GM20431 (cell line): Measurements from ENCODE around the gene BMAL1.

Experiments used
- in situ Hi-C: fragments of 300-500 bp; cut with MseI, MboI; formaldehyde crosslinking; loops from one replicate; pipeline ENCODE4 v1.15.0; 2020; ENCODE audit warnings: low sequenced_read_pairs; ENCODE audit not compliant: unreplicated experiment

BMAL1 gene

DNA sequence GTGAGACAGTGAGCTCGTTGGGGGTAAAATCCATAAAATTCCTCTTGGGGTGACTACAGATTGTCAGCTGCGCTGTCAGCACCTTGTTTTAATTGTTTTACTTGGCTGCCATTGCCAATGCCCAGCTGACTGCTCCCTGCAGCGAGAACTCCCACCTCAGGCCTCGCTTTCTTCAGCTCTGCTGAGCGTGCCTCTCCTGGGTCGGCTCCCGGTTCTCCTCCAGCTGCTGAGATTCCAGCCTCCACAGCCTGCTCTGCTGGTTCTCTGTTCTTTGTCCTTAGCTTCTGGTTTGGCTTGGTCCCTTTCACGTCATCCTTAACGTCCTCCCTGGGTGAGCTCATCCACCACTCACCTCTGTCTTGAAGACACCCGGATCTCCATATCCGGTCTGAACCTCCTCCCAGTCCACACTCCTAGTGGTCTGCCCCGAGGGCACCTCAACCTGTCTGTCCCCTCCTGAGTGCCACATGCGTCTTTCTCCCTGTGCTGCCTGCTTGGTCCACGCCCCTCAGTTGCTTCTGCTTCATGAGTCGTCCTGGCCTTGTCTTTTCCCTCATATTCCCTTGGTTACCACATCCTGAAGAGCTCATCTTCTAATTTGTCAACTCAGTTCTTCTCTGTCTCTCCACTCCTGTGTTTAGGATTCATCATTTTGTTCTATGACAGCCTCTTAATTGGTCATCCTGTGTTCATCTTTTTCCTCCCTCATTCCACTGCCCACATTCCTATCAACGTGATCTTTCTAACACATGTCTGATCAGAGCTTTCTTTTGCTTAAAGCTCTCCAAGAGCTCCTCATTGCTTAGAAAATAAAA, 35.6 kb downstream of the BMAL1 start:
- in situ Hi-C loops = no loop called here

GRCh38 chr11:13314676-13315394, 37.2 kb downstream of the BMAL1 start:
- in situ Hi-C loops = no loop called here

GRCh38 chr11:13315517-13316432, 38.2 kb downstream of the BMAL1 start:
- in situ Hi-C loops = no loop called here

- in situ Hi-C loops = no loop called here
Measured at GRCh38 chr11:13316528-13316961, 39.0 kb downstream of the BMAL1 start.

DNA sequence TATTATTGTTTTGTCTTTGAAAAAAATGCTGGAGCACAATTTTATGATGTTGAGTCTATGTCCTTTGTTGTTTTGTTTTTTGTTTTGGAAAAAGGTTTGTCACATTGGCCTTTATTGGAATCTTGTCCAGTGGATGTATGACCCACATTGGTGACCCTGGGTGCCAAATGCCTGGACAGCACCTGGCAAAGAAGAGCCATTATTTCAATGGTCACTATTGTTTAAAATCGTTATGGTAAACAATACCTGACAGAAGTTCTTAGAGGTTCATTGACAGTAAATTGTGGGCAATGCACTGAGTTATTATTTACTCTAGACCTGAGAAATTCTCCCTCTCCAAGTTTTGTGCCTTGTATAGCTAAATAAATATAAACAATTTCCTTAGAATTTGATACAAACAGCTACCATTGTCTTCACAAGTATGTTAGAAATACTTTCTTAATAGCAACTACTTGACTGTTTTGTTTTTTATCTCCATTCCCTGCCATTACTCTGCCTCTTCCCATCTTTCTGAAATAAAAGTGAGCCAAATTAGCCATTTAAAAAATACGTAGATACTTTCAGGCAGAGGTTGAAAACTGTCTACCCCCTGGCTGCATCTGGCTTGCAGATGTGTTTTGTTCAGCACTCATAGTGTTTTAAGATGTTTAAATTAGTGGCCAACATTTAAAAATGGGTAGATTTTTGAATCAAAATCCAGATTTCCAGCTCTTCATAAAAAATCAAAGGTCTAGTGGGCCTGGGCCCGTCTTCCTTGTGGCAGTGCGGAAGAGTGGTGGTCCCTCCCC, 39.9 kb downstream of the BMAL1 start:
- in situ Hi-C loops = no loop called here

DNA sequence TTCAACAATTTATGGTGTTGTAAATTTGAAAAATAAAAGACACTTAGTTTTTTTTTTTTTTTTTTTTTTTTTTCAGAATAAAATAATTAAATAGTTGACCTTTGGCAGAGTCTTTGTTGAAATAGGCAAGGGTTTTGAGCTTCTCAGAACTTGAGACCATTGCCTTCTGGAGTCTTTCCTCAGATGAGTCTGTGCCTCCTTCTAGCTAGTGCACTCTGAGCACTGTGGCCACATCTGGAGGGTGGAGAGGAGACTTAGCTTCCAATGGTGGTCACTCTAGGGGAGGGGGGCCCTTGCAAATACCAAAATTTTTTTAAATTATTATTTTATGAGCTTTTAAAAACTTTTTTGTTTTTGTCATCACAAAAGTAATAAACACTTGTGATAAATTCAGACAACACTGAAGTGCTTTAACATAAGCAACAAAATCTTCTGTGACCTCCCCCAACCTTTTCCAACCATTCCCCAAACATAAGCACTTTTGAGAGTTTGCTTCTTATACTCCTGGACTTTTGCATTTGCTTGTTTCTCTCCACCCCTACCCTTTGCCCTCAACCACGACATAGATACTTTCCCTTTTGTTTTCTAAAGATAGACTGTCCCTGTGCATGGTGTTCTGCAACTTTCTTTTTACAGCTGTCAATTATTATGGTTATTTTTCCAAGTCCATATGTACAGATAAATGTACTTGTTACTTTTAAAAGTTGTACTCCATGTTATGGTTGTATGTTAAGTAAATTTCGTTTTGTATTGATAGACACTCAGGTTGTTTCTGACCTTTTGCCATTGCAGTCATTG, 41.1 kb downstream of the BMAL1 start:
- in situ Hi-C loops = no loop called here

DNA sequence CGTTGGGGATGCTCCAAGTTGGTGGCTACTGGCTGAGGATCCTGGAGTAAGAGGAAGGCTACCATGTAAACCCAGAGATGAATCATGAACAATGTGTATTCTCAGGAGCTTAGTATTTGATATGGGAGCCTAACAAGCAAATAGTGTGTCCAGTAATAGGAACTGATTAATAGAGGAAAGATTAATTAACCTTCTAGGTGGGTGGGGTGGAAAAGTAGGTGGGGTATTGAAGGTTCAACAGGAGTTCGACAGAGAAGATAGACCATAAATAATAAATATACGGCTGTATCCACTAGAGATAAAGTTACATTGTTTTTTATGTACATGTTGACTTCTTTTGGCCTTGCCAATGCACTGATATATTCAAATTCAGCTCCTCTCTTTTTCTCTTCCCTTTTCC, 43.1 kb downstream of the BMAL1 start:
- in situ Hi-C loops = no loop called here

- in situ Hi-C loops = no loop called here
Measured at GRCh38 chr11:13321431-13321830, 43.8 kb downstream of the BMAL1 start.

DNA sequence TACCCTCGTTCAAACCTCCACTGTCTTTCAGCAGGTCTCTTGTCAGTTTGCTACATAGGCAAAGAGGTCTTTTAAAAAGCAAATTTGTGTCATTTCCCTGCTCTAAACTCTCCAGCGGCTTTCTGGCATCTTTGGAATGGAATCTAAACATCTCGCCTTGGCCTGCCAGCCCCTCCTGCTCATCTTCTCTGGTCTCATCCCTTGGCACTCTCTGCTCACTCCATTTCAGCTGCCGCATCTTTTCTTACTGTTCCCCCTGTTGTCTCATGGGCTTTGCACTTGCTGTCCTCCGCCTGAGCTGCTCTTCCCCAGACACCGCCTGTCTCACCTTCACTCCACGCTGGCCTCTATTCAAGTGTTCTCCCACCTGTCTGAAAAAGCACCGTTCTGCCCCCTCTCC, 46.6 kb downstream of the BMAL1 start:
- in situ Hi-C loops = no loop called here

GRCh38 chr11:13324709-13325108, 47.1 kb downstream of the BMAL1 start:
- in situ Hi-C loops = loop anchor here (25.0 kb wide), 1 partner anchor 112 kb away; no protein-coding TSS in a partner anchor

DNA sequence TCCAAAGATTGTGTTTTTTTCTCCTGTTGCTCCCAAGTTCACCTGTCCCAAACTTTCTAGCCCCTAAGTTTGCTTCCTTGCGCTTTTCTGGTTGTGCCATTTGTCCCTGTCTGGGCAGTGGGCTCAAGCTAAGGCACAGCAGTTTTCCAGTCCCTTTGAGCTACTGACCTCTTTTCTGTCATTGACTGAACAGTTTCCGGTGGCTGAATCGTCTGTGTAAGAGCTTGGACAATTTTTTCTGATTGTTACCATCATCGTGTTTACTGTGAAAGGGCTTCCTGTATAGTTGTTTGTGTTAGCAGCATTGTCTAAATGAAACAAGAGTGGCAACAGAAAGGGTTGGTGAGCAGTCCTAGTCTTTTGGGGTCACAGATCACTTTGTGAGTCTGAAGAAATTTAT, 49.8 kb downstream of the BMAL1 start:
- in situ Hi-C loops = loop anchor here (25.0 kb wide), 1 partner anchor 115 kb away; no protein-coding TSS in a partner anchor

- in situ Hi-C loops = loop anchor here (25.0 kb wide), 1 partner anchor 116 kb away; no protein-coding TSS in a partner anchor
Measured at GRCh38 chr11:13328286-13328685, 50.7 kb downstream of the BMAL1 start.

DNA sequence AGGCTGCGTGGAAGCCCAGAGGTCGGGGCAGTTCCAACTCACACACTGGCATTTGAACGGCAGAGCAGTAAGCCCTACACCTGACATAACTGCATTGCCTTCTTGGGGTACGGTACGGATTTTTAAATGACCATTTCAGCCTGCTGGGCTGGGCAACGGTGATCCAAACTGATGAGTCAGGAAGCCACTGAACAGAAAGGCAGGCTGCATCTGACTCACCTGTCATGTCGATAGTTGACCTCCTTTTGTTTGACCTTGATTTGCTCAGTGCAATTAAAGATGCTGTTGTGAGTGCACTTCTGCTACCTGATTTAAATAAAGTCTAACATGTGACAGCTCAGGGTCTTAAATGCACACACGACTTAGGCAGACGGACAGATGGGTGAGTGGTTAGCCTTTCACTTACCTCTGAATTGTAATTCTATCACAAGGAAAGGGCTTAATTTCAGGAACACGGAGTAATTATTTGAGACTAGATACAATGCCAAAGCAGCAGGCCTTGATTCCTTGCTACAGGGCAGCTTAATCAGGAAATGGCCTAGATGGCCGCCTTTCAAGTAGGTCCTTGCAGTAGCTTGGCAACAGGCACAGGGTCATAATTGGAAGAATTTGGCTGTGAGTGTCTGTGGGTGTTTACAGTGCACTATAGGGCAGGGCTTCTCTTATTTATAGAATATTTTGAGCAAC, 52.2 kb downstream of the BMAL1 start:
- in situ Hi-C loops = loop anchor here (25.0 kb wide), 1 partner anchor 118 kb away; no protein-coding TSS in a partner anchor

GRCh38 chr11:13332124-13332523, 54.5 kb downstream of the BMAL1 start:
- in situ Hi-C loops = loop anchor here (25.0 kb wide), 1 partner anchor 120 kb away; no protein-coding TSS in a partner anchor

- in situ Hi-C loops = loop anchor here (25.0 kb wide), 1 partner anchor 121 kb away; no protein-coding TSS in a partner anchor
Measured at GRCh38 chr11:13333456-13333957, 55.9 kb downstream of the BMAL1 start.

DNA sequence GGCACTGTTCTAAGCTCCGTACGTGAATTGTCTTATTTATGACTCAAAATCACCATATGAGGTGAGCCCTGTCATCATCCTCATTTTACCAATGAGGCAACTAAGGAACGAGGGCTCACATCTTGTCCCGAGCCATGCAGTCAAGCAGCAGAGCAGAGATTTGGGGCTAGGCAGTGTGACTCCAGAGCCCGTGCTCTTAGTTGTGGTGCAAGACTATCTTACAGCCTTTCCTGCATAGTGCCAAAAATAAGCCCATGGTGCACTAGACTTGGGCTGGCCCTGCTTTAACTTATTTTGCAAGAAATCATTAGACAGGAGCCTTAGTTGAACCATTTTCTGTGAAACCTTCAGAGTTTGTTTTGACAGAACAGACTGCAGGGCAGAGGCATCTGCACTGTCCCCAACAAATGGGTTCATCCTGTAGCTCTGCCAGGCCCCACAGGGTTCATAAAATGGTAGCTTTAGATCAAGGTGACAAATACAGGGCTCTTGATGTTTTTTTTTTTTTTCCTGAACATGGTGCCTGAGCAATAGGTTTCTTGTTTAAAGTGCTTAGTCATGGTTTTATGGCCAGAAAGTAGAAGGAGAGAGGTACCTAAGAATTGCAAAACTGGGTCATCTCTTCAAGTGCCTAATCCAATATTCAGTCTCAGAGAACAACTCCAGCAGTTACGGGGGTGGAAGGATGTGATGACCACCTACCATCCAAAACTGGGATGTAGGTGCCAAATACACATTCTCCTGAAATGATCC, 56.6 kb downstream of the BMAL1 start:
- in situ Hi-C loops = loop anchor here (25.0 kb wide), 1 partner anchor 122 kb away; no protein-coding TSS in a partner anchor

- in situ Hi-C loops = loop anchor here (25.0 kb wide), 1 partner anchor 123 kb away; no protein-coding TSS in a partner anchor
Measured at GRCh38 chr11:13335319-13335718, 57.7 kb downstream of the BMAL1 start.
